K562 (cell line): Measurements from ENCODE around the gene NECTIN2. TPM values are rescaled to one million over a fixed set of nuclear protein-coding genes. Genes with fewer than 3 reads are reported as not detected.

ENCODE experiments used
- ATF7 ChIP-seq: fragments of 450-650 bp; IDR thresholded peaks from 2 replicates; pipeline ENCODE4 v1.7.1; 2014; ENCODE audit warnings: mild to moderate bottlenecking, moderate library complexity
- BCL6 ChIP-seq: fragments of 250-450 bp; sonication (Bioruptor Pico); IDR thresholded peaks from 2 replicates; pipeline ENCODE4 v1.4.0; 2020
- DPF2 ChIP-seq: fragments of 450-650 bp; IDR thresholded peaks from 2 replicates; pipeline ENCODE4 v1.6.1; 2016
- E4F1 ChIP-seq: fragments of 250-450 bp; sonication (Bioruptor Pico); IDR thresholded peaks from 2 replicates; pipeline ENCODE4 v1.5.0; 2021; ENCODE audit warnings: mild to moderate bottlenecking, borderline replicate concordance
- KDM1A ChIP-seq, 2 experiments: fragments of 450-650 bp; IDR thresholded peaks; 2 replicates each; pipeline ENCODE4 v1.6.1; 2016; ENCODE audit warnings: mild to moderate bottlenecking in 2 of 2
- KDM4B ChIP-seq, 2 experiments: fragments of 450-650 bp in 1 of 2; sonication (generic) in 1 of 2; IDR thresholded peaks; 2 replicates each; pipeline ENCODE4 v1.6.1; 2016 to 2017; ENCODE audit warnings: borderline replicate concordance in 2 of 2, antibody characterized with exemption in 1 of 2, low read depth in 1 of 2, mild to moderate bottlenecking in 1 of 2
- MCM5 ChIP-seq: fragments of 450-650 bp; IDR thresholded peaks from 2 replicates; pipeline ENCODE4 v1.6.1; 2016; ENCODE audit warnings: low read depth
- MEIS2 ChIP-seq: fragments of 450-650 bp; IDR thresholded peaks from 2 replicates; pipeline ENCODE4 v1.6.1; 2014; ENCODE audit warnings: mild to moderate bottlenecking; ENCODE audit not compliant: partially characterized antibody
- NFATC3 ChIP-seq: fragments of 450-650 bp; IDR thresholded peaks from 2 replicates; pipeline ENCODE4 v1.6.1; 2017; ENCODE audit warnings: mild to moderate bottlenecking
- NFYB ChIP-seq: IDR thresholded peaks from 2 replicates; pipeline ENCODE4 v1.6.1; 2011; ENCODE audit warnings: mild to moderate bottlenecking, moderate library complexity; ENCODE audit not compliant: insufficient read length; ENCODE audit errors: extremely low read depth
- PRDM10 ChIP-seq: fragments of 450-650 bp; IDR thresholded peaks from 2 replicates; pipeline ENCODE4 v1.6.1; 2018; ENCODE audit not compliant: partially characterized antibody
- PURB ChIP-seq: sonication (generic); formaldehyde crosslinking; IDR thresholded peaks from 2 replicates; pipeline ENCODE4 v1.9.0; 2021; ENCODE audit warnings: low read depth, mild to moderate bottlenecking, missing genetic modification reagents
- RB1 ChIP-seq: fragments of 450-650 bp; IDR thresholded peaks from 2 replicates; pipeline ENCODE4 v1.6.1; 2017; ENCODE audit warnings: low read depth, mild to moderate bottlenecking
- RFX5 ChIP-seq: IDR thresholded peaks from 2 replicates; pipeline ENCODE4 v1.6.1; 2011; ENCODE audit warnings: low read depth, mild to moderate bottlenecking, improper control_type of control experiment, low read length
- SMARCE1 ChIP-seq: fragments of 450-650 bp; IDR thresholded peaks from 2 replicates; pipeline ENCODE4 v1.7.1; 2016; ENCODE audit warnings: mild to moderate bottlenecking
- TAL1 ChIP-seq: fragments of 450-650 bp; IDR thresholded peaks from 2 replicates; pipeline ENCODE4 v1.6.1; 2016; ENCODE audit warnings: mild to moderate bottlenecking
- TCF3 ChIP-seq: sonication (generic); formaldehyde crosslinking; IDR thresholded peaks from 2 replicates; pipeline ENCODE4 v1.4.0; 2020; ENCODE audit warnings: mild to moderate bottlenecking, missing genetic modification reagents
- TFAM ChIP-seq: fragments of 250-450 bp; sonication (Bioruptor Pico); conservative IDR thresholded peaks from 2 replicates; pipeline ENCODE4 v1.5.0; 2021; ENCODE audit warnings: mild to moderate bottlenecking, moderate library complexity
- U2AF1 ChIP-seq: fragments of 200-400 bp; formaldehyde crosslinking; optimal IDR thresholded peaks from 2 replicates; pipeline ENCODE3; 2017; ENCODE audit warnings: mild to moderate bottlenecking, low read depth, low read length, moderate library complexity
- ZNF121 ChIP-seq: sonication (generic); formaldehyde crosslinking; conservative IDR thresholded peaks from 2 replicates; pipeline ENCODE4 v1.8.0; 2022; ENCODE audit warnings: missing genetic modification reagents
- ZNF75A ChIP-seq: fragments of 450-650 bp; formaldehyde crosslinking; IDR thresholded peaks from 2 replicates; pipeline ENCODE4 v1.4.0; 2020; ENCODE audit warnings: mild to moderate bottlenecking
- polyA plus RNA-seq, 8 experiments: library from polyadenylated mRNA; depleted of rRNA in 4 of 8; stranded (reverse) in 5 of 8; unstranded in 3 of 8; fragments of >200 nt; fragmentation: Nextera tagmentation in 2 of 8; fragmentation: Illumina TruSeq in 1 of 8; extraction: Ambion mirVana in 2 of 8; extraction: Trizol in 1 of 8; gene quantifications; 2 replicates each; pipeline versions ENCODE4 v1.2.1 to v1.2.3, GENCODE V29; 2011 to 2014; ENCODE audit warnings: inconsistent platforms in 1 of 8, missing spikeins in 1 of 8
- total RNA-seq, 7 experiments: library from RNA; depleted of rRNA in 6 of 7; stranded (reverse); fragments of >200 nt in 6 of 7; fragmentation: Illumina TruSeq in 2 of 7; extraction: Trizol in 2 of 7; gene quantifications; 2 replicates each; pipeline versions ENCODE4 v1.2.1 to v1.2.3, GENCODE V29; 2011 to 2021; ENCODE audit warnings: low replicate concordance in 1 of 7
- TF ChIP-seq, protein P1 (sequence below): sonication (generic); formaldehyde crosslinking; IDR thresholded peaks from 2 replicates; pipeline ENCODE4 v1.8.0; 2022; ENCODE audit warnings: mild to moderate bottlenecking, missing genetic modification reagents
- TF ChIP-seq, protein P2 (sequence below): fragments of 250-450 bp; sonication (Bioruptor Pico); IDR thresholded peaks from 2 replicates; pipeline ENCODE4 v1.8.0; 2022; ENCODE audit warnings: inconsistent platforms, mild to moderate bottlenecking, moderate library complexity, borderline replicate concordance

NECTIN2 gene
- total and polyA plus RNA-seq, 9 of the 15 experiments (the other 6 are each of a cell fraction or from before 2014, with no cell fraction given): 3.9 to 94.9 (median 34.9) TPM

DNA sequence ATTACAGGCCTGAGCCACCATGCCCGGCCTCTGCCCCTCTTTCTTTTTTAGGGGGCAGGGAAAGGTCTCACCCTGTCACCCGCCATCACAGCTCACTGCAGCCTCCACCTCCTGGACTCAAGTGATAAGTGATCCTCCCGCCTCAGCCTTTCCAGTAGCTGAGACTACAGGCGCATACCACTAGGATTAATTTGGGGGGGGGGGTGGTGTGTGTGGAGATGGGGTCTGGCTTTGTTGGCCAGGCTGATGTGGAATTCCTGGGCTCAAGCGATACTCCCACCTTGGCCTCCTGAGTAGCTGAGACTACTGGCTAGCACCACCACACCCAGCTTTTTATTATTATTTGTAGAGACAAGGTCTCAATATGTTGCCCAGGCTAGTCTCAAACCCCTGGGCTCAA, 63.7 kb downstream of the NECTIN2 start (continued):
- TF ChIP-seq, protein P1, sequence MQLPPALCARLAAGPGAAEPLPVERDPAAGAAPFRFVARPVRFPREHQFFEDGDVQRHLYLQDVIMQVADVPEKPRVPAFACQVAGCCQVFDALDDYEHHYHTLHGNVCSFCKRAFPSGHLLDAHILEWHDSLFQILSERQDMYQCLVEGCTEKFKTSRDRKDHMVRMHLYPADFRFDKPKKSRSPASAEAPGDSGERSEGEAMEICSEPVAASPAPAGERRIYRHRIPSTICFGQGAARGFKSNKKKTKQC (CRISPR knock-in tag): 0 out of 2 replicates have a peak, but pooled peaks have one; percentile 27
- TF ChIP-seq KDM1A (IDR thresholded peaks at IDR 0.05): peak; percentile 68 to 70; a peak in 2 of 4 replicates
- TF ChIP-seq KDM4B (IDR thresholded peaks at IDR 0.05; ENCODE audit: borderline replicate concordance in 2 of 2, low read depth in 1 of 2): no peak
- no peak for TF ChIP-seq PURB
- TF ChIP-seq U2AF1: no peak
- no peak for TF ChIP-seq TFAM (CRISPR knock-in tag)
- peak; percentile 89 for TF ChIP-seq ZNF121 (CRISPR knock-in tag)
- TF ChIP-seq, protein P2, sequence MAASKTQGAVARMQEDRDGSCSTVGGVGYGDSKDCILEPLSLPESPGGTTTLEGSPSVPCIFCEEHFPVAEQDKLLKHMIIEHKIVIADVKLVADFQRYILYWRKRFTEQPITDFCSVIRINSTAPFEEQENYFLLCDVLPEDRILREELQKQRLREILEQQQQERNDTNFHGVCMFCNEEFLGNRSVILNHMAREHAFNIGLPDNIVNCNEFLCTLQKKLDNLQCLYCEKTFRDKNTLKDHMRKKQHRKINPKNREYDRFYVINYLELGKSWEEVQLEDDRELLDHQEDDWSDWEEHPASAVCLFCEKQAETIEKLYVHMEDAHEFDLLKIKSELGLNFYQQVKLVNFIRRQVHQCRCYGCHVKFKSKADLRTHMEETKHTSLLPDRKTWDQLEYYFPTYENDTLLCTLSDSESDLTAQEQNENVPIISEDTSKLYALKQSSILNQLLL: no peak
- TF ChIP-seq PRDM10: peak; percentile 98
- no peak for TF ChIP-seq DPF2
- no peak for TF ChIP-seq RFX5
- 0 out of 2 replicates have a peak, but pooled peaks have one; percentile 19 for TF ChIP-seq TCF3 (CRISPR knock-in tag)
- TF ChIP-seq MEIS2: peak; percentile 31
- TF ChIP-seq ZNF75A (CRISPR knock-in tag): no peak
- no peak for TF ChIP-seq BCL6 (CRISPR knock-in tag)
- no peak for TF ChIP-seq NFYB
- no peak for TF ChIP-seq SMARCE1
- no peak for TF ChIP-seq MCM5
- TF ChIP-seq RB1: 0 out of 2 replicates have a peak, but pooled peaks have one; percentile 13
- TF ChIP-seq NFATC3: no peak
- TF ChIP-seq TAL1: peak; percentile 26; the same call in 1 of the 2 replicates
- no peak for TF ChIP-seq E4F1
- peak; percentile 94 for TF ChIP-seq ATF7
